Loucy (cell line): ENCODE results near the gene DHX57.
A peak's percentile ranks its signal among the peaks of the same experiment; 100 is the strongest.

Experiments
- H2AFZ ChIP-seq: fragments of 200-600 bp; sonication (generic); 2 replicates; pipeline ENCODE4 v1.6.0; 2016; ENCODE audit warnings: antibody characterized with exemption, mild to moderate bottlenecking, low read length, moderate library complexity
- H3F3A ChIP-seq: fragments of 200-600 bp; 2 replicates; pipeline ENCODE4 v1.6.0; 2016; ENCODE audit warnings: antibody characterized with exemption, low read depth, mild to moderate bottlenecking
- H3K27me3 ChIP-seq: fragments of 200-600 bp; sonication (generic); 2 replicates; pipeline ENCODE4 v1.6.1; 2014; ENCODE audit warnings: low read length, mild to moderate bottlenecking; ENCODE audit not compliant: insufficient read depth, poor library complexity, severe bottlenecking
- H3K36me3 ChIP-seq: fragments of 200-600 bp; sonication (generic); 2 replicates; pipeline ENCODE4 v1.6.1; 2016; ENCODE audit warnings: low read length; ENCODE audit not compliant: insufficient read depth
- H3K4me1 ChIP-seq: fragments of 200-600 bp; sonication (generic); 2 replicates; pipeline ENCODE4 v1.5.1; 2014; ENCODE audit warnings: low read length, mild to moderate bottlenecking; ENCODE audit not compliant: insufficient read depth, poor library complexity, severe bottlenecking
- H3K4me2 ChIP-seq: fragments of 200-600 bp; sonication (generic); 2 replicates; pipeline ENCODE4 v1.6.0; 2014; ENCODE audit warnings: antibody characterized with exemption, low read length, low read depth, mild to moderate bottlenecking; ENCODE audit not compliant: poor library complexity, severe bottlenecking
- H3K4me3 ChIP-seq: fragments of 200-600 bp; sonication (generic); 2 replicates; pipeline ENCODE4 v1.5.1; 2014; ENCODE audit warnings: low read length, mild to moderate bottlenecking, mixed read lengths; ENCODE audit not compliant: poor library complexity, severe bottlenecking
- H3K79me2 ChIP-seq: fragments of 200-600 bp; sonication (generic); 2 replicates; pipeline ENCODE4 v1.6.1; 2014; ENCODE audit warnings: low read length; ENCODE audit not compliant: insufficient read depth
- H3K9ac ChIP-seq: fragments of 200-600 bp; sonication (generic); 2 replicates; pipeline ENCODE4 v1.6.0; 2014; ENCODE audit warnings: mild to moderate bottlenecking, low read depth, low read length, moderate library complexity; ENCODE audit not compliant: poor library complexity, severe bottlenecking
- H3K9me2 ChIP-seq: fragments of 200-600 bp; sonication (generic); replicated peaks from 2 replicates; pipeline ENCODE4 v1.6.1; 2016; ENCODE audit warnings: low read depth, low read length, mixed read lengths
- H3K9me3 ChIP-seq: fragments of 200-600 bp; sonication (generic); 2 replicates; pipeline ENCODE4 v1.6.1; 2014; ENCODE audit warnings: mild to moderate bottlenecking, antibody characterized with exemption, low read length, low read depth; ENCODE audit not compliant: insufficient read depth
- H4K20me1 ChIP-seq: fragments of 200-600 bp; sonication (generic); 2 replicates; pipeline ENCODE4 v1.6.0; 2014; ENCODE audit warnings: antibody characterized with exemption, low read length, mild to moderate bottlenecking; ENCODE audit not compliant: insufficient read depth, poor library complexity, severe bottlenecking
- EZH2phosphoT487 ChIP-seq: fragments of 200-600 bp; IDR thresholded peaks from 2 replicates; pipeline ENCODE4 v1.6.1; 2018; ENCODE audit warnings: antibody characterized with exemption, mild to moderate bottlenecking, moderate library complexity, borderline replicate concordance
- TF ChIP-seq, protein P1 (sequence below): fragments of 200-600 bp; sonication (generic); conservative IDR thresholded peaks from 2 replicates; pipeline ENCODE4 v1.5.1; 2014; ENCODE audit warnings: mild to moderate bottlenecking, antibody characterized with exemption, low read length

DHX57 gene

GRCh38 chr2:38889575-38889974 lies 13.8 kb upstream of the DHX57 start, which contains the start of gene ARHGEF33:
TSS of gene ARHGEF33 (plus strand) at chr2:38889875. CDS start at chr2:38919448, 29,573 bp downstream.
- TF ChIP-seq, protein P1, sequence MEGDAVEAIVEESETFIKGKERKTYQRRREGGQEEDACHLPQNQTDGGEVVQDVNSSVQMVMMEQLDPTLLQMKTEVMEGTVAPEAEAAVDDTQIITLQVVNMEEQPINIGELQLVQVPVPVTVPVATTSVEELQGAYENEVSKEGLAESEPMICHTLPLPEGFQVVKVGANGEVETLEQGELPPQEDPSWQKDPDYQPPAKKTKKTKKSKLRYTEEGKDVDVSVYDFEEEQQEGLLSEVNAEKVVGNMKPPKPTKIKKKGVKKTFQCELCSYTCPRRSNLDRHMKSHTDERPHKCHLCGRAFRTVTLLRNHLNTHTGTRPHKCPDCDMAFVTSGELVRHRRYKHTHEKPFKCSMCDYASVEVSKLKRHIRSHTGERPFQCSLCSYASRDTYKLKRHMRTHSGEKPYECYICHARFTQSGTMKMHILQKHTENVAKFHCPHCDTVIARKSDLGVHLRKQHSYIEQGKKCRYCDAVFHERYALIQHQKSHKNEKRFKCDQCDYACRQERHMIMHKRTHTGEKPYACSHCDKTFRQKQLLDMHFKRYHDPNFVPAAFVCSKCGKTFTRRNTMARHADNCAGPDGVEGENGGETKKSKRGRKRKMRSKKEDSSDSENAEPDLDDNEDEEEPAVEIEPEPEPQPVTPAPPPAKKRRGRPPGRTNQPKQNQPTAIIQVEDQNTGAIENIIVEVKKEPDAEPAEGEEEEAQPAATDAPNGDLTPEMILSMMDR: no peak
- TF ChIP-seq EZH2phosphoT487: no peak
- Histone ChIP-seq H3K4me1 (no peaks in the 10 kb centered on the region), H3F3A (no peaks in the 10 kb centered on the region), H3K27me3 (no peaks in the 10 kb centered on the region), H2AFZ (0 out of 2 replicates have a peak within 1 kb of the TSS, but pooled peaks have one; percentile 57), H3K9me3 (no peaks in the 10 kb centered on the region), H4K20me1 (no peaks in the 10 kb centered on the region), H3K9ac (no peak within 1 kb of the TSS), H3K36me3 (no peaks in the 10 kb centered on the region), H3K4me3 (no peak within 1 kb of the TSS), H3K79me2 (no peaks in the 10 kb centered on the region), H3K4me2 (no peak within 1 kb of the TSS), H3K9me2 (no peaks in the 10 kb centered on the region)

DNA sequence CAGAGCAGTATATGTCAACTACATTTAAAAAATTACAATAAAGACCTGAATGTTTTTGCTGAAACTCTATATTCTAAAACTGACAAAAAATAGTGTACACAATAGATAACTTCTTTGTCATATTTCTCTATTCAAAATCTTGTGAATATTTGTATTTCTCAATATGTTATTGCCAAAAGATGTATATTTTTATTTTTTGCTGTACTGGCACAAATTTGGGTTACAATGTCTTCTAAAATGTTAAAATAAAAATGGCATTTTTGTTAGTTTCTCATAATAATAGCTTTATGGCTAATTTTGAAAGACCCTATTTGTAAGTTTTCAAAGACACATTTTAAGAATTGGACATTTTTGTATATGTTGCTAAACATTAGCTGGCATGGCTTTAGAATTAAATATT lies 13.3 kb upstream of the DHX57 start:
- TF ChIP-seq, protein P1: no peak
- TF ChIP-seq EZH2phosphoT487: no peak
- H3K4me1 ChIP-seq: no peaks in the 10 kb centered on the region

GRCh38 chr2:38887902-38888554 lies 12.3 kb upstream of the DHX57 start:
- no peaks in the 10 kb centered on the region for H3K79me2 ChIP-seq
- no peak overlapping the region for H3K9ac ChIP-seq
- no peak overlapping the region for H3K4me2 ChIP-seq
- H3K9me2 ChIP-seq: no peaks in the 10 kb centered on the region
- no peaks in the 10 kb centered on the region for H3K9me3 ChIP-seq
- H3K4me3 ChIP-seq: no peak overlapping the region
- TF ChIP-seq EZH2phosphoT487: no peak
- TF ChIP-seq, protein P1: no peak
- H4K20me1 ChIP-seq: no peaks in the 10 kb centered on the region
- H3F3A ChIP-seq: no peaks in the 10 kb centered on the region
- no peak overlapping the region for H2AFZ ChIP-seq
- no peaks in the 10 kb centered on the region for H3K36me3 ChIP-seq
- no peaks in the 10 kb centered on the region for H3K27me3 ChIP-seq
- H3K4me1 ChIP-seq: no peaks in the 10 kb centered on the region

More for the DNA sequence above, 13.3 kb upstream of the DHX57 start:
- Histone ChIP-seq H3K9me3 (no peaks in the 10 kb centered on the region), H3K79me2 (no peaks in the 10 kb centered on the region), H3K4me2 (no peak overlapping the region), H3K9me2 (no peaks in the 10 kb centered on the region), H3K27me3 (no peaks in the 10 kb centered on the region), H3K36me3 (no peaks in the 10 kb centered on the region), H2AFZ (no peak overlapping the region), H4K20me1 (no peaks in the 10 kb centered on the region), H3F3A (no peaks in the 10 kb centered on the region), H3K4me3 (no peak overlapping the region), H3K9ac (no peak overlapping the region)
